ENCODE results near the gene TSEN54.

The TSEN54 gene

DNA sequence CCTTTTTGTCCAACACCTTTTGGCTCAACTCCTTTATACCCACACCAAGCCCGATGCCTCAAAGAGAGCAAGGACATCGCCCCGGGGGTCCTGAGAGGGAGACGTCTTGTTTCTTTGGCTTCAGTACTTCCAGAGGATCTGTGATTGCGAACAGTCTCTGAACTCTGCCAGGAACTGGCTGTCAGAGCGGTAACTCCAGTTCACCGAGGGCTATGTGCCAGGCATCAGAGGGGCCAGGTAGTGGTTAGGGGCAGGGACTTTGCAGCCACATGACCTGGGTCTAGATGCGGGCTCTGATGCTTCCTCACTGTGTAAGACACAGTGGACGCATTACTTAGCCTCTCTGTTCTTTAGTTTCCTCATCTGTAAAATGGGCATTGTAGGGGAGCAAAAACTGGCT is 30.8 kb downstream of the TSEN54 start:
- ATAC-seq (no peak), DNase-seq (no peak)
- Mint-ChIP-seq H3K4me1 (no peaks in the 10 kb centered on the region), H3K27ac (no peak overlapping the region), H3K27me3 (no peaks in the 10 kb centered on the region), H3K9me3 (no peaks in the 10 kb centered on the region), H3K36me3 (ENCODE audit: low read depth) (no peaks in the 10 kb centered on the region), H3K4me3 (no peak overlapping the region)

DNA sequence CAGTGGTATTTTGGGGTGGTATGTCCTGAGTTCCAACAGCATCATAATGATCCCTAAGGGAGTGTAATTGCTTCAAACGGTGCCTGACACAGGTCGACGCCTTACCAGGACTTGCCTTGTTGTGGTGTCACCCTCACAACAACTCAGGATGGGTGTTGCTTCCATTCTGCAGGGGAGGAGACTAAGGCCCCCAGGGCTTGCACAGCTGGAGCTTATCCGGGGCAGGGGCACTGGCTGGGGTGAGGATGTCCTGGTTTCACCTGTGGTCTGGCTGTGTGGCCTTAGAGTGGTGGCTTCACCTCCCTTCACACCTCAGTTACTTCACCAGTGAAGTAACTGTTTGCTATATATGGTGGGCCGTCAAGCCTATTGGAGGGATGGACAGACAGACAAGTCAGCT is 32.5 kb downstream of the TSEN54 start:
- H3K9me3 Mint-ChIP-seq = no peaks in the 10 kb centered on the region
- H3K27ac Mint-ChIP-seq = no peak overlapping the region
- no peaks in the 10 kb centered on the region for H3K4me1 Mint-ChIP-seq
- no peaks in the 10 kb centered on the region for H3K27me3 Mint-ChIP-seq
- H3K4me3 Mint-ChIP-seq = no peak overlapping the region
- ATAC-seq (no peak), DNase-seq (no peak)
- no peaks in the 10 kb centered on the region for H3K36me3 Mint-ChIP-seq (ENCODE audit: low read depth)

DNA sequence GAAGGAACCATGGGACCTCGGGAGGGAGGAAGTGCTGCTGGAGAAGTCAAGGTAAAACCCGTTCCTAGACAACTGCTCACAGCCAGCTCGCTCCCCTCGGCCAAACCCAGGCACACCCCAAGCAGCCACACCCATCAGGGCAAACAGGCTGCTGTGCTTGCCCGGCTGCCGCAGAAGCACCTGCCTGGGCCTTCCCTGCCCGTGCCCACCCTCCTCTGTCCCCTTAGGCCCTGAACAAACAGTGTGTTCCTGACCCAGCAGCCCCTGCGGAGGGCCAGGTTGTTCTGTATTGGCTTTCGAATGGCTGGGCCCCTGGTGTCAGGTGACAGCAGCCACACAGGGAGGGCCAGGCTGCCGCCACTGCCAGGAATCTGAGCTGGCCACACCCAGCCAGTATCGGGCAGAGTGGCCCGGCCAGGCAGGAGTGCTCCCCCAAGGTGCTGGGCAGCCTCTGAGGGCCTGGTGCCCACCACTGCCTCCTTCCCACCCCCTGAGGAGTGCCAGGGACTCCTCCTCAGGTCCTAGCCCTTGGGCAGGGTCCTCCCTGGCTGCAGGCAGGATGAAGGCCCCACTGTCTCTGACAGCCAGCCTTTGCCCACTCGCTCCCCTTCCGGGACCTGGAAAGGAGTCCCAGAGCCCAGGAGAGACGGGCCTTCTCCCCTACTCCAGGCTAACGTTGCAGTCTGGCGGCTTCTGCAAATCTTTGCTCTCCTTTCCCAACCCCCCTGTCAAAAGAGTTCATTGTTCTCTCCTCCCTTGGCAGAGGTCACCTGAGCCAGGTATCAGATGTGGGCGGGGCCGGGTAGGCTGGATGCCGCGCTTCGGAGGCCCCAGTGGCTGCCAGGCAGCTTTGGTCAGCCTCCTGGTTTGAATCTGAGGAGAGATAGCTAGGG is 33.2 kb downstream of the TSEN54 start:
- H3K27me3 Mint-ChIP-seq = no peaks in the 10 kb centered on the region
- H3K4me3 Mint-ChIP-seq = no peak overlapping the region
- no peaks in the 10 kb centered on the region for H3K36me3 Mint-ChIP-seq (ENCODE audit: low read depth)
- no peaks in the 10 kb centered on the region for H3K9me3 Mint-ChIP-seq
- no peak for DNase-seq
- ATAC-seq = no peak
- no peak overlapping the region for H3K27ac Mint-ChIP-seq
- no peaks in the 10 kb centered on the region for H3K4me1 Mint-ChIP-seq

DNA sequence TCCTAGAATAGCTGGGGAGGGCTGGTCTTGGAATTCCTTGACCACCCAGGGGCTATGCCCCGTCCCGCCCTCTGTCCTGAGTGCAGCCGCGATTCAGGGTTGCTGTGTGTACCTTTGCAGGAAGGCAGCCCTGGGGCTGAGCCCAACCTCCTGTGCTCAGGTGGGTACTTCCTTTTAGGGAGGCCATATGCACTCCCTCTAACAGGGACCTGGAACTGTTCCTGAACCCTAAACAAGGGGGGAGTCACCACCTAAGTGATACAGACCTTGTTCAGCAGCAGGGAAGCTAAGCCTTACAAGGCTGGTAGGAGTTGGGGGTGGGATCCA is 33.8 kb downstream of the TSEN54 start:
- ATAC-seq = no peak

DNA sequence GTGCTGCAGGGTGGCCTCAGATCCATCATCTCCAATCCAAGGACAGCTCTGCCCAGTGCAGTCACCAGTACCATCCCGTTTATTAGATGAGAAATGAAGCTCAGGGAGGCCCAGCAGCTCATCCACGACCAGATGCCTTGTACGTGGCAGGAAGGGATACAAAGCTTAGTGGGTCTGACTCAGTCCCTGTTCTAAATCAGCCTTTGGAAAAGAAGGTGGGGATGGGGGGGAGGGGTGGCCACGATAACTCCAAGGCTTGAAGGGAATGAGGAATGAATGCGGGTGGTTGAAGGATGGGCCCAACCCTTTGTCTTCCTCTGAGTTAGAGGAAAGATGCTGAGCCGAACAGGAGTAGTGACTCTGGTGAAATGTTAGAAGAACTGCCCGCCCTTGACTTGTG is 34.9 kb downstream of the TSEN54 start:
- Mint-ChIP-seq H3K27ac (no peak overlapping the region), H3K9me3 (no peaks in the 10 kb centered on the region), H3K4me3 (no peak overlapping the region), H3K4me1 (no peaks in the 10 kb centered on the region), H3K27me3 (no peaks in the 10 kb centered on the region), H3K36me3 (ENCODE audit: low read depth) (no peaks in the 10 kb centered on the region)
- no peak for ATAC-seq
- no peak for DNase-seq

More for the DNA sequence above, 33.8 kb downstream of the TSEN54 start:
- Mint-ChIP-seq H3K9me3 (no peaks in the 10 kb centered on the region), H3K4me3 (no peak overlapping the region), H3K36me3 (ENCODE audit: low read depth) (no peaks in the 10 kb centered on the region), H3K27me3 (no peaks in the 10 kb centered on the region), H3K4me1 (no peaks in the 10 kb centered on the region), H3K27ac (no peak overlapping the region)
- no peak for DNase-seq

DNA sequence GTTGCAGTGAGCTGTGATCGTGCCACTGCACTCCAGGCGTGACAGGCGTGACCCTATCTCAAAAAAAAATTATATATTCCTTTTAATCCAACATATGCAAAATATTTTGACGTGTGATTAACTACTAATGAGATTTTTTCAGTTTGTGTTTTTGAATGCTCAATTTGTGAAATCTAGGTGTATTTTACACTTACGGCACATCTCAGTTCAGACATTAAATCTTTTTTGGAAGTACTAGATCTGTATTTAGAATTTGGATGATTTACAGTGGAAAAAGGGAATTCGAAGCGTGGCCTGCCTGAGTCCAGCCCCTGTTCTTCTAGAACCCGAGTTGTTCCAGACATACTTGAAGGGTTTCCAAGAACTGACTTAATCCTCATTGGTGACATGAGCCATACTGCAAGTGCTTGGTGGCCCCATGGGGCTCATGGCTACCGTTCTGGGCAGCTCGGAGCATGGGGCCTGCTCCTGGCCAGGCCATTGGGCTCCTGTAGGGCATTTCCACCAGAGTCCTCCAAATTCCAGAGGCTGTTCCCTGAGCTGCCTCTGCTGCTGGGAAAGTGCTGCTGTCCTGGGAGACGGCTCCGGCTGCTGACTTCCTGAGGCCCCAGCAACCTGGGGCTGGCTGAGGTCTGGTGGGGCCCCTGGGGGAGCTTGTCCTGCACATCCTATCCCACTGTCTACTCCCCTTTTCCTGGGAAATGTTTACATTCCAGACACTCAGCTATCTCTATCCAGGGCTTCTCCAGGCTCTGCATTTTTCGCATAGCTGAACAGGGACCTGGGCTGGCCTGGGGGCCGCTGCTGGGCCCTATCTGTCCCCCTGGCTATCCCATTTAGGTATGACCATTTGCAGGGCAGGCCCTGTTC is 36.3 kb downstream of the TSEN54 start:
- Mint-ChIP-seq H3K36me3 (ENCODE audit: low read depth) (no peaks in the 10 kb centered on the region), H3K4me3 (no peak overlapping the region), H3K27ac (no peak overlapping the region), H3K27me3 (no peaks in the 10 kb centered on the region), H3K4me1 (no peaks in the 10 kb centered on the region), H3K9me3 (no peaks in the 10 kb centered on the region)
- ATAC-seq (no peak), DNase-seq (no peak)

DNA sequence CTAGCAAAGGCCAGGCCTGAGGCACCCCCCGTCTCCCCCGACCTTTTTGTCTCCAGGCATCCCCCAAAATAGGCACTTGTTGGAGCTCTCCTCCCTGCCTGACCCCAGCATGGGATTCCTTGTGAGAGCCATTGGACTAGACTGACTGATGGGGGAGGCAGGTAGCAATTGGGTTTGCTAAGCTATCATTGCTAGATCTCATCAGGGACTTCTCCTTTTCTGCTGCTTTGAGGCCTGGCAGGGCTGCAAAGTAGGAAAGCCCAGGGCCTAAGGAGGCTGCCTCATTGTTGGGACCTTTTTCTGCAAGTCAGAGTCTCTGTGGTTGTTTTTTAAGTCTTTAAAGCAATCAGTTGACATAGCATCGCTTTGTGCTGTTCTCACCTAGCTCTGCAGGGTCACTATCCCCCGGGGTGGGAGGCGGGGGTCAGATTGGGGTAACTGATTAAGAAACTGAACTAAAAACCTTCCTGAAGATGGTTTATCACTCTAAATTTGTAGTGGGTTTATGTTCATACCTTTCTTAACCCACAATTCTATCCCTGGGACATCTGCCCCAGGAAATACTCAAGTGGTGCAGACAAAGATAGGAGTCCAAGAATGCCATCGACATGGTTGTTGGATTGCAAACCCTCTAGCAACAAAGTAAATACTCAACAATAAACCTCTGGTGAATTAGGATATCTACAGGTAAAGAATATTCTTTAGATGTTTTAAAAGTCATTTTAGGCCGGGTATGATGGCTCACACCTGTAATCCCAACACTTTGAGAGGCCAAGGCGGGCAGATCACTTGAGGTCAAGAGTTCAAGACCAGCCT is 37.2 kb downstream of the TSEN54 start:
- Mint-ChIP-seq H3K27ac (no peak overlapping the region), H3K4me1 (no peaks in the 10 kb centered on the region), H3K36me3 (ENCODE audit: low read depth) (no peaks in the 10 kb centered on the region), H3K9me3 (no peaks in the 10 kb centered on the region), H3K4me3 (no peak overlapping the region), H3K27me3 (no peaks in the 10 kb centered on the region)
- no peak for DNase-seq
- ATAC-seq = no peak

DNA sequence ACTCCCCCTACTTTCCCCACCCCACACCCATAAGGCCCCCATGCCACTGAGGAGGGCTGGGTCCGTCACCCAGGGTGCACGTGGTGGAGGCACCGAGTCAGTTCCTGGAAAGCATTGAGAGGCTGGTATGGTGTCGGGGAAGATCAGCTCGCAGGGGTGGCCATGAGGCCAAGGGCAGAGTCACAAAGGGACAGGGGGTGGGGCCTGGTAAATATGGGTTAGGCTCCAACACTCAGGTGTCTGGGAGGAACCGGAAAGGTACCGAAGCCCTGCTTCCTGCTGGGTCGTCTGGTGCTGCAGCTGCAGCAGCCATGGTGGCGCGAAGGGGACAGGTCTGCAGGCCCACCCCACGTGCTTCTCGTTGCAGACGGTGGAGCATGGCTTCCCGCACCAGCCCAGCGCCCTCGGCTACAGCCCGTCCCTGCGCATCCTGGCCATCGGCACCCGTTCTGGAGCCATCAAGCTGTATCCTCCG is 39.4 kb downstream of the TSEN54 start:
- no peak overlapping the region for H3K4me3 Mint-ChIP-seq
- ATAC-seq (no peak), DNase-seq (no peak)
- no peaks in the 10 kb centered on the region for H3K9me3 Mint-ChIP-seq
- no peaks in the 10 kb centered on the region for H3K27me3 Mint-ChIP-seq
- H3K36me3 Mint-ChIP-seq (ENCODE audit: low read depth) = no peaks in the 10 kb centered on the region
- no peaks in the 10 kb centered on the region for H3K4me1 Mint-ChIP-seq
- H3K27ac Mint-ChIP-seq = no peak overlapping the region

DNA sequence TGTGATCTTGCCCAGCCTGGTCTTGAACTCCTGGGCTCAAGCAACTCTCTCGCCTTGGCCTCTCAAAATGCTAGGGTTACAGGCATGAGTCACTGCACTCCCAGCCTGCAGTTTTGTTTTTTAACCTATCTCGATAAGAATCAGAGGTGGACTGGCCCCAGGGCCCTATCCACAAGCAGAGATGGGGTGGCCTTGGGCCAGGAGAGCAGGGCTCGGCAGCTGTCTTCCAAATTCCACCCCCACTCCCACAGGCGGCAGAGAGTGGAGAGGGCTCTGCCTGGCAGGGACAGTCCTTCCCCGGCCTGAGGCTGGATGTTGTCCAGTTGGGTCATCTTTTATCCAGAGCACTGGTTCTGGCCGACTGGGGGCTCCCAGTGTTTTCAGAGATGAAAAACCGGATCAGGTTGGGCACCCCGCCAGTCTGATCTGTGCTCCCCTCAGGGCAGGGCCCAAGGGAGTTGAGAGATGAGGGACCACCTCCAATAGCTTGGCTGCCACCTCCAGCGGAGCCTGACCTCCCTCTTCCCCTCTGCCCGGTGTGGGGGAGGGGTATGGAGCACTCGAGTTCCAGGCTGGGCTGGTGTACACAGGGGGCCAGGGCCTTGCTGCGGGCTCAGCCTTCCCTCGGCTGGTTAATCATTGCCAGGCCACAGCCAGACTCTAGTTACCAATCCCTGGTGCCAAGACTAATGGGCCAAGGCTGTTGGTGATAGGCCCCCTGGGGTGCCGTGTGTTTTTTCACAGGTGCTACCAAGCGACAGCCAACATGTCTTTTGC is 40.9 kb downstream of the TSEN54 start:
- H3K4me3 Mint-ChIP-seq = no peak overlapping the region
- no peak overlapping the region for H3K27ac Mint-ChIP-seq
- no peaks in the 10 kb centered on the region for H3K9me3 Mint-ChIP-seq
- ATAC-seq = no peak
- H3K36me3 Mint-ChIP-seq (ENCODE audit: low read depth) = no peaks in the 10 kb centered on the region
- DNase-seq = no peak
- H3K27me3 Mint-ChIP-seq = no peaks in the 10 kb centered on the region
- H3K4me1 Mint-ChIP-seq = no peaks in the 10 kb centered on the region

DNA sequence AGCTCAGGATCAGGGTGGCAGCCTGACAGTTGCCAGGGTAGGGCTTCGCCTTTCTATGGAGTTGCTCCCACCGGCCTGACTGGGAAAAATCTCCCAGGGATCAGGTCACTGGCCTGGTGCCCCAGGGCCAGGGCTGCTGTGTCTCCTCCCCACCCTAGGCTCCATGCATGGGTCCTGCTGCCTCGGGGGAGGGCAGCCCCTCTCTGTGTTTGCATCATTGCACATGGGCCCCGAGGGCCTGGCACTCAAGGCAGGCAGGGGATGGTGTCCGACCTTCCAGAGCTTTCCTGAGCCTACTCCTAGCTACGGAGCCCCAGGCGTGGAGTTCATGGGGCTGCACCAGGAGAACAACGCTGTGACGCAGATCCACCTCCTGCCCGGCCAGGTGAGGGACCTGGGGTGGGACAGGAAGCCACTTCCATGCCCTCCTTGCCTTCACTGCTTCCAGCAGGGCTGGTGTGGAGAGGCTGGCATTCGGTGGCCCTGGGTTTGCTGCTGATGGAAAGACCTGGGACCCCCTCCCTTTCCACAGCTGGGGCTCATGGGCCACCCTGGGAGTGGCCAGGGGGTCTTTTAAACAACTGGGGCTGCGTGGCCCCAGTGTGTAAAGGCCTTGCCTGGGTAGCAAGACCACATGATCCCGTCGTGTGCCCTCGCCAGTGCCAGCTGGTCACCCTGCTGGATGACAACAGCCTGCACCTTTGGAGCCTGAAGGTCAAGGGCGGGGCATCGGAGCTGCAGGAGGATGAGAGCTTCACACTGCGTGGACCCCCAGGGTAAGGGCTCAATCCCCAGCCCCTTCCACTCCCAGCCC is 41.7 kb downstream of the TSEN54 start:
- DNase-seq (no peak), ATAC-seq (no peak)
- H3K27me3 Mint-ChIP-seq = no peaks in the 10 kb centered on the region
- no peaks in the 10 kb centered on the region for H3K36me3 Mint-ChIP-seq (ENCODE audit: low read depth)
- H3K27ac Mint-ChIP-seq = no peak overlapping the region
- H3K9me3 Mint-ChIP-seq = no peaks in the 10 kb centered on the region
- no peaks in the 10 kb centered on the region for H3K4me1 Mint-ChIP-seq
- H3K4me3 Mint-ChIP-seq = no peak overlapping the region

DNA sequence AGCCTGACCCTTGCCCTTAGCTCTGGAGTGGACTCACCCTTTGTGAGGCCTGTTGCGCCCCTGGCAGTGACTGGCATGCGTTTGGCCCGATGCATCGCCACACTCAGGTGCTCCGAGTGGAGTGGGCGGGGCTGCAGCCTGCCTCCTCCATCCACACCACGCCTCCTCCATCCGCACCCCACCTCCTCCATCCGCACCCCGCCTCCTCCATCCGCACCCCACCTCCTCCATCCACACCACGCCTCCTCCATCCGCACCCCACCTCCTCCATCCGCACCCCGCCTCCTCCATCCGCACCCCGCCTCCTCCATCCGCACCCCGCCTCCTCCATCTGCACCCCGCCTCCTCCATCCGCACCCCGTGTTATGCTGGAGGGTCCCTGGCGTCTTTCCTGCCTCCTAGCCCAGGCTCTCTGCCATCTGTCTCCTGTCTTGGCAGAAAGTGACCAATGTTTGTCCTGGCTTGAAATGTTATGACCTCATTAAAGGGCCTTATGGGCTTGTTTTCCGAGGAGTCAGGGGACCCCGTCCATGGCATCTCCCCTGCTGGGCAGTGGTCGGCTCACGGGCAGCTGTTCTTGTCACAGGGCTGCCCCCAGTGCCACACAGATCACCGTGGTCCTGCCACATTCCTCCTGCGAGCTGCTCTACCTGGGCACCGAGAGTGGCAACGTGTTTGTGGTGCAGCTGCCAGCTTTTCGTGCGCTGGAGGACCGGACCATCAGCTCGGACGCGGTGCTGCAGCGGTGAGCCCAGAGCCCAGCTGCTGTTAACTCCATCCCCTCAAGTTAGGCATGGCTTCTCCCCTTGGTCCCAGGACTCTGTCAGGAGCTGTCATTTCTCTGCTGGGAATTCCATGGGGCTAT is 42.6 kb downstream of the TSEN54 start:
- no peak overlapping the region for H3K27ac Mint-ChIP-seq
- no peak for DNase-seq
- ATAC-seq = no peak
- H3K36me3 Mint-ChIP-seq (ENCODE audit: low read depth) = no peaks in the 10 kb centered on the region
- H3K27me3 Mint-ChIP-seq = no peaks in the 10 kb centered on the region
- H3K4me3 Mint-ChIP-seq = no peak overlapping the region
- no peaks in the 10 kb centered on the region for H3K9me3 Mint-ChIP-seq
- no peaks in the 10 kb centered on the region for H3K4me1 Mint-ChIP-seq

DNA sequence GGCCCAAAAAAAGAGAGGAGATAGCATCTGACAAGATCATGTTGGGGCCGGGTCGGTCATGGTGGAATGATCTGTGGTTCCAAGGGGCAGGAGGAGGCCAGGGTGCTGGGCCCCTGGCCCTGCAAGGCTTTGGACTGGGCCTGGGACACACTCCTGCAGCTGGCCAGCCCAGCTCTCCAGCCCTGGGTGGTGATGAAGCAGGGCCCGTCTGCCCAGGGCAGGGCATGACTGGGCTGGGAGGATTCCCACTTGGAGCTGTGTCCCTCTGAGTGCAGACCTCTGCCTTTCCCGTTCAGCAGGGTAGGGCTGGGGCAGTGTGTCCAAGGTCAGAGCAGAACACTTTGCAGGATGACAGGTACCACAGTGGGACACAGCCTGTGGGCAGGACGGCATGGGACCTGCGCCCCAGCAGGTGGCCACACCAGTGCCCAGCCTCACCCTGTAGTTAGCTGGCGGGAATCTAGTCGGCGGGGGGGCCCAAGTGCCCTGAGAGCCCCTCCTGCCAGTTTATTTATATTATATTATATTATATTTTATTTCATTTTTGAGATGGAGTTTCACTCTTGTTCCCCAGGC is 43.7 kb downstream of the TSEN54 start:
- DNase-seq = no peak
- Mint-ChIP-seq H3K27me3 (no peaks in the 10 kb centered on the region), H3K27ac (no peak overlapping the region), H3K9me3 (no peaks in the 10 kb centered on the region), H3K4me1 (no peaks in the 10 kb centered on the region), H3K4me3 (no peak overlapping the region), H3K36me3 (ENCODE audit: low read depth) (no peaks in the 10 kb centered on the region)
- ATAC-seq = no peak

All from activated naive CD8-positive, alpha-beta T cell treated with anti-CD3 and anti-CD28 coated beads, Interleukin-2, amount 50 U/mL, for 24 hours (primary cell).